IPS-20b (cell line): ENCODE data around the gene OPA3.
"Not testable (repeated sequence)": the region's sequence is repeated elsewhere in the genome, so short reads cannot be mapped to it uniquely, and the experiment has no call there.

Experiments used
- H3K27ac ChIP-seq: one replicate; pipeline ENCODE4 v1.5.1; 2013; ENCODE audit warnings: low read length
- H3K27me3 ChIP-seq: 2 replicates; pipeline ENCODE4 v1.6.1; 2013; ENCODE audit warnings: mild to moderate bottlenecking, low read length, inconsistent platforms; ENCODE audit not compliant: insufficient read depth
- H3K36me3 ChIP-seq: 2 replicates; pipeline ENCODE4 v1.6.1; 2013; ENCODE audit warnings: low read depth, mild to moderate bottlenecking, inconsistent platforms, low read length, moderate library complexity; ENCODE audit not compliant: insufficient read depth
- H3K4me1 ChIP-seq: 2 replicates; pipeline ENCODE4 v1.6.1; 2013; ENCODE audit warnings: mild to moderate bottlenecking, control low read depth, inconsistent platforms, low read length, moderate library complexity; ENCODE audit not compliant: insufficient read depth
- H3K4me3 ChIP-seq: 2 replicates; pipeline ENCODE4 v1.5.1; 2013; ENCODE audit warnings: mild to moderate bottlenecking, low read length, inconsistent platforms
- H3K9ac ChIP-seq: 2 replicates; pipeline ENCODE4 v1.6.1; 2013; ENCODE audit warnings: low read depth, mild to moderate bottlenecking, inconsistent platforms, low read length, moderate library complexity
- H3K9me3 ChIP-seq: 2 replicates; pipeline ENCODE4 v1.6.1; 2013; ENCODE audit warnings: mild to moderate bottlenecking, low read depth, low read length, inconsistent platforms; ENCODE audit not compliant: insufficient read depth

OPA3 gene

DNA sequence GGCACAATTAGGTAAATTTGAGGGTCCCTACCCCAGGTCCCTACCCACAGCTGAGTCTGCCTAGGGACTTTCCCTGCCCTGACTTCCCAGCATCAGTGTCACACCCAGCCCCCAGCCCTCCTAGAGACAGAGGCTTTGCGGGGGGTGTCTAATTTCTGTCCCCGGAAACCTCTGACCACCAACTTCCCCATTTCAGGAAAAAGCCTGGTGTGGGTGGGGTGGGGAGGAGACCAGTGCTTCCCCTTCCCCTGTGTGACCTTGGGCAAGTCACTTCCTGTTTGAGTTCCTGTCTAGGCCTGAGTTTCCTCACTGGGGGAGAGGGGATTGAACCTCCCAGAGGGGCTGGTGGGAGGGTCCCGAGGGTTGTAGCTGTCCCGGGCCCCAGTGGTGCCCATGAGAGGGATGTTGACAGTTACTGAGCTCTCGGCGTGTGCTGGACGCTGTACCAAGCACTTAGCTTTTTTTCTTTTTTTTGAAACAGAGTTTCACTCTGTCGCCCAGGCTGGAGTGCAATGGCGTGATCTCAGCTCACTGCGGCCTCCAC is 69.4 kb downstream of the OPA3 start:
- Histone ChIP-seq H3K36me3 (peaks cover 37% of the 10 kb centered on the region), H3K27ac (no peak overlapping the region), H3K27me3 (no peaks in the 10 kb centered on the region), H3K9ac (no peak overlapping the region), H3K4me1 (no peaks in the 10 kb centered on the region; the same call in 1 of the 2 replicates), H3K9me3 (no peaks in the 10 kb centered on the region), H3K4me3 (no peak overlapping the region)

DNA sequence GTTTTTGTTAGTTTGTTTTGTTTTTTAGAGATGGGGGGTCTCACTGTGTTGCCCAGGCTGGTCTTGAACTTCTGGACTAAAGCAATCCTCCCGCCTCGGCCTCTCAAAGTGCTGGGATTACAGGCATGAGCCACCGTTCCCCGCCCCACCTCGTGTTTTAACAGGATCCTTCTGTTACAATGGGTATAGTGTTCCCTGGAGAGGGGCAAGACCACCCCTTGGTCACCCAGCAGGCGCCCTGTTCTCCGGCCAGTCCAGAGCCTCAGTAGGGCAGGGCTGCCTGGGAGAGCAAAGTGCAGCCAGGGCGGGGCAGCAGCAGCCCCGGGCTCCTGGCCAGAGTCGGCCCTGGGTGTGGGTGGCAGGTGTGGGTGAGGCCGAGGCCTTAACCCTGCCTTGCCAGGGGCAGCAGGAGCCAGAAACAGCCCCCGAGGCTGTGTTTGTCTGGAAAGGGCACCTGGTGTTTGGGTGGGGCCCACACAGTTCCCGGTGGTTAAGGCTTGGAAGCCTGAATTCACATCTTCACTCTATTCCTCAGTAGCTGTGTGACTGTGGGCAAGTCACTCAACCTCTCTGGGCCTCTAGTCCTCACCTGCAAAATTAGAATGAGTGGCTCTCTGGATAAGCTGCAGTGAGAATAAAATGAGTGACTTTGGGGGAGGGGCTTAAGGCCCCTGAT is 70.1 kb downstream of the OPA3 start:
- H3K36me3 ChIP-seq = peaks cover 33% of the 10 kb centered on the region
- H3K9ac ChIP-seq = no peak overlapping the region
- H3K27me3 ChIP-seq = no peaks in the 10 kb centered on the region
- H3K27ac ChIP-seq = no peak overlapping the region
- H3K4me1 ChIP-seq = peaks cover 6% of the 10 kb centered on the region
- no peaks in the 10 kb centered on the region for H3K9me3 ChIP-seq
- no peak overlapping the region for H3K4me3 ChIP-seq

- Histone ChIP-seq H3K27ac (no peak overlapping the region), H3K4me3 (no peak overlapping the region), H3K9ac (no peak overlapping the region), H3K9me3 (no peaks in the 10 kb centered on the region), H3K4me1 (peaks cover 7% of the 10 kb centered on the region), H3K27me3 (no peaks in the 10 kb centered on the region), H3K36me3 (peaks cover 19% of the 10 kb centered on the region)
Measured at GRCh38 chr19:45512881-45513483, 71.6 kb downstream of the OPA3 start.

DNA sequence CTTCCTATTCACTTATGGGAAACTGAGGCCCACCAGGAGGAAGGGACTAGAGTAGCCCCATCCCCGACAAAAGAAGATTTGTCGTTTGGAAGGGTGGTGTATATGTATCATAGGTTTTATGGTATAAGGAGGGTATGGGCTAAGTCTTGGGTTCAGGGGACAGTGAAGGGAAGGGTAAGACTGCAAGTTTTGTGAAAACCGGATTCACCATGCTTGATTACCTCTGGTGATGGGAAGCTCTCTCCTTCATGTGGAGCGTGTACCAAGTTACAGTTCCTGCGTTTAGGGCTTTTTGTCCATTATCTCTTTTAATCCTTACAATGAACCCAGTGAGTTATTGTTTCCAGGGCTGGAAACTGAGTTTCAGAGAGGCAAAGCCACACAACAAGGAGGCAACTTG is 73.5 kb downstream of the OPA3 start:
- Histone ChIP-seq H3K27me3 (no peaks in the 10 kb centered on the region), H3K9me3 (no peaks in the 10 kb centered on the region), H3K27ac (no peak overlapping the region), H3K4me1 (peaks cover 8% of the 10 kb centered on the region), H3K36me3 (peaks cover 13% of the 10 kb centered on the region), H3K4me3 (no peak overlapping the region), H3K9ac (no peak overlapping the region)

DNA sequence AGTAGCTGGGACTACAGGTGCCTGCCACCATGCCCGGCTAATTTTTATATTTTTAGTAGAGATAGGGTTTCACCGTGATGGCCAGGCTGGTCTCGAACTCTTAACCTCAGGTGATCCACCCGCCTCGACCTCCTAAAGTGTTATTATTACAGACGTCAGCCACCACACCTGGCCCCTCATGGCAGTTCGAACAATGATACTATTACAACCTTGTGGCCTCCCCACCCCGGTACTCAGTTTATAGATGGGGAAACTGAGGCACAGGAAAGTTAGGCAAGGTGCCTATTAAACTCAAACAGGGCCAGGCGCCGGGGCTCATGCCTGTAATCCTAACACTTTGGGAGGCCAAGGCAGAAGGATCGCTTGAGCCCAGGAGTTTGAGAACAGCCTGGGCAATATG is 74.2 kb downstream of the OPA3 start:
- not testable (repeated sequence) for H3K27me3 ChIP-seq, H3K27ac ChIP-seq, H3K9ac ChIP-seq, H3K36me3 ChIP-seq, H3K9me3 ChIP-seq, H3K4me1 ChIP-seq, H3K4me3 ChIP-seq

DNA sequence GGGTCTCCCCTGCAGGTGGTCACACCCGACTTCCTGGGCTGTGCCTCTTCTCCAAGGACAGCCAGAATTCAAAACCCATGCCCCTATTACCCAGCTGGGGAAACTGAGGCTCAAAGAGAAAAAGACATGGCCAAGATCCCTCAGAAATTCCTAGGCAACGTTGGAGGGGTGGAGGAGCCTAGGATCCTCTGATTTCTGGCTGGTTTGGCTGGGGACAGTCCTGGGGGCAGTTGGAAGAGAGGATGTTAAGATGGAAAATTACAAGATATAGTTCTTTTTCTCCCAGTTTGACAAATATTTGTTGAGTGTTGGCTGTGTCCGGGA is 74.9 kb downstream of the OPA3 start:
- Histone ChIP-seq H3K9me3 (no peaks in the 10 kb centered on the region), H3K27me3 (no peaks in the 10 kb centered on the region), H3K27ac (peak overlapping the region; percentile 98), H3K4me1 (peaks cover 10% of the 10 kb centered on the region), H3K36me3 (peaks cover 6% of the 10 kb centered on the region; the same call in 1 of the 2 replicates), H3K4me3 (peak overlapping the region; percentile 99; the same call in 1 of the 2 replicates), H3K9ac (peak overlapping the region; percentile 66; the same call in 1 of the 2 replicates)

- Histone ChIP-seq H3K4me3 (peak overlapping the region; percentile 99), H3K4me1 (peaks cover 10% of the 10 kb centered on the region), H3K9me3 (no peaks in the 10 kb centered on the region), H3K36me3 (peaks cover 6% of the 10 kb centered on the region; the same call in 1 of the 2 replicates), H3K9ac (peak overlapping the region; percentile 96; the same call in 1 of the 2 replicates), H3K27ac (peak overlapping the region; percentile 98), H3K27me3 (no peaks in the 10 kb centered on the region)
Measured at GRCh38 chr19:45508861-45509691, 75.5 kb downstream of the OPA3 start.

DNA sequence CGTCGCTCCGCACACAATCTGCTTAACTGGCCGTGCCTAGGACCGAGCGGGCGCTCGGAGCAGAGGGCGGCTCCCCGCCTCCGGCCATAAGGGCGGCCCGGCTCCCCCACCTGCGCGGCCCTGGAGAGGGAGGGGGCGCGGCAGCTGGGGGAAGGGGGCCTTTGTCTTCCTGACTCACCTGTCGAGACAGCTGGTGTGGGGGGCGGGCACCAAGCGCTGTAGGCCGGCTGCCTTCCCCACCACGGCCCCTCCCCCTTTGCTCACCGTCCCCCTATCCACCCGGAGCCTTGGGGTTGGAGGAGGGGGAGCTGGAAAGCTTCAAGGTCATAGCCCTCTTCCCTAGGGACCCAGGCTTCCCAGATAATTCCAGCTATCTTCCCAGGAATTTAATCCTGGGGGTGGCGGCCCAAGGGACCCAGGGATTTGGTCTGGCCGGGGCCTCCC is 76.2 kb downstream of the OPA3 start:
- no peaks in the 10 kb centered on the region for H3K9me3 ChIP-seq
- peak overlapping the region; percentile 96 for H3K9ac ChIP-seq
- H3K4me1 ChIP-seq = peaks cover 10% of the 10 kb centered on the region
- H3K4me3 ChIP-seq = peak overlapping the region; percentile 99
- no peaks in the 10 kb centered on the region for H3K27me3 ChIP-seq
- peak overlapping the region; percentile 98 for H3K27ac ChIP-seq
- H3K36me3 ChIP-seq = peaks cover 6% of the 10 kb centered on the region; the same call in 1 of the 2 replicates

DNA sequence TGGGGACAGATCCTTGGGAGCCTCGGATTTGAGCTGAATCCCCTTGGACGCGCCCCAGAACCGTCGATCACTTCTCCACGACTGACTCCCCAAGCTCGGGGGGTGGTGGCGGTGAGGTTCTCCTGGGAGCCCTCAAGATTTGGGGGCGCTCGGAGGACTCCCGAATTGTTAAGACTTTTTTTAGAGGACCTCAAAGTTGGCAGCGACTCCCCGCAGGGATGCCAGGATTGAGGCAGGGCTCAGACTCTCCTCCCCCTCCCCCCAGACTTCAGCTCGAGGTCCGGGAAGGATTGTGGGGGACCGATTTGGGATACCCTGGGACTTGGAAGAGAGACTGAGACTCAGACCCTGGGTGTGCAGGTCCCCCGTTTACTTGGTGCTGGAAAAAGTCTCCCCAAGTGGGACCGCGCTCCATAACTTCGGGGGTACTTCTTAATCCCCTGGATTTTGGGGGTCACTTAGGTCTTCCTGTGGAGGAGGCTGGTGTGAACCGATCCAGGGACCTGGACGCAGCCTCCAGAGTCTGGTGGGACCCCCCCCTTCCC is 76.7 kb downstream of the OPA3 start:
- peak overlapping the region; percentile 98 for H3K27ac ChIP-seq
- H3K4me1 ChIP-seq = peaks cover 10% of the 10 kb centered on the region
- no peaks in the 10 kb centered on the region for H3K27me3 ChIP-seq
- peaks cover 6% of the 10 kb centered on the region; the same call in 1 of the 2 replicates for H3K36me3 ChIP-seq
- H3K9me3 ChIP-seq = no peaks in the 10 kb centered on the region
- peak overlapping the region; percentile 96 for H3K9ac ChIP-seq
- peak overlapping the region; percentile 99 for H3K4me3 ChIP-seq

DNA sequence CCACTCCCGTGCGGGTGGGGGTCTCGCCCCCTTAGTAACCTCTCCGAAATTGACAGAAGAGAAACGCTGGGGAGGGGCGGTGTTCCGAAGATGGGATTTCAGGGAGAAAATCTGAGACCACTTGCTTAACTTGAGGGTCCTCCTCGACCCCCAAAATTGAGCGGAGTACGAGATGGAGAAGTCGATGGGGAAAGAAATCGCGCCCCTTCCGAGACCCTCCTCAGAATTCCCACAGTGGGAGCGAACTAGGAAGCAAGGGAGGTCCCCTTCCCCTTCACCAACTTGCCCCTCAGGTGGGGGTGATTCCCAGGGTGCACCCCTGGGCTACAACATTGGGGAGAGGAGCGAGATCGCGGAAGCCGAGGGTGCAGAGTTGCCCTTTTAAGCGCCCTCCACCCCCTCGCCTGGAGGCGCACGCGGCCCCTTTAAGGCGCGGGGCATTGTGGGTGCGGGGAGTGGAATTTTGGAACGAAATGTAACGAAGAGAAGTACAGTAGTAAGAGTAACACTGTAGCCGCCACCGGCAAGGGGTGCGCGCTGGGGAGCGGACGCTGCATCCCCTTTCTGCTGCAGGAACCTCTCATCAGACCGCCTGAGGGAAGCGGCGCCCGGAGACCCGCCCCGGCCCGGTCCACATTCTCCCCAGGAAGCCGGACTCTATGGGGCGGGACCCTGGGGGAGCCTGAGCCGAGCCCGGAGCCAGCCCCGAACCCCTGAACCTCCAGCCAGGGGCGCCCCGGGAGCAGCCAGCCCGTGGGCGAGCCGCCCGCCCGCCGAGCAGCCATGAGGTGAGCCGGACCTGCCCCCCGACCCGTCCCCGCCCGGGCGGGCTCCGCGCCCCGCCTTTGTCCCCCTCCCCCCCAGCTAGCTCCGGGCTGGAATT is 77.4 kb downstream of the OPA3 start, which contains the start of gene VASP:
VASP (plus strand) TSS at position 491 of the 883 bp plus-strand sequence; CDS start at position 784, 293 bp downstream.
- Histone ChIP-seq H3K27me3 (no peaks in the 10 kb centered on the region), H3K9me3 (no peaks in the 10 kb centered on the region)

More for the DNA sequence above, 77.4 kb downstream of the OPA3 start, which contains the start of gene VASP:
- H3K4me3 ChIP-seq = peak within 1 kb of the TSS; percentile 99
- H3K36me3 ChIP-seq = peaks cover 6% of the 10 kb centered on the region; the same call in 1 of the 2 replicates
- H3K4me1 ChIP-seq = peaks cover 10% of the 10 kb centered on the region
- peak within 1 kb of the TSS; percentile 96 for H3K9ac ChIP-seq
- H3K27ac ChIP-seq = peak within 1 kb of the TSS; percentile 98
